Measurements from ENCODE around the gene SPIN2B. TPM values are rescaled to one million over a fixed set of nuclear protein-coding genes. Genes with fewer than 3 reads are reported as not detected.

SPIN2B gene
- total and polyA plus RNA-seq, 2 of the 8 experiments (the other 6 are each of a cell fraction or from before 2014, with no cell fraction given): 7.4 to 12.8 TPM

GRCh38 chrX:57070185-57070984 lies 51.0 kb downstream of the SPIN2B start:
- no peaks in the 10 kb centered on the region for H3K4me1 ChIP-seq (replicated peaks in 1 of 4; ENCODE audit: control insufficient read depth in 3 of 4, insufficient read depth in 4 of 4, low read length in 3 of 4)
- H4K91ac ChIP-seq (replicated peaks; ENCODE audit: insufficient read length, low read length): no peak overlapping the region
- FAIRE-seq: no peak
- H3K23me2 ChIP-seq (ENCODE audit: low read depth, low read length): no peaks in the 10 kb centered on the region
- 72% methylated on average over 2 of the region's 32 CpGs; no CpG with 5 or more reads in 1 of the 2 experiments for WGBS, 2 experiments (ENCODE audit: extremely low coverage in 1 of 2, insufficient coverage in 1 of 2, insufficient read length in 1 of 2, insufficient replicate concordance in 2 of 2, low coverage in 1 of 2, low lambda C conversion rate in 2 of 2, missing lambda C conversion rate in 1 of 2)
- H3K79me1 ChIP-seq (ENCODE audit: low read depth, low read length): no peaks in the 10 kb centered on the region
- no peaks in the 10 kb centered on the region for H3K9me3 ChIP-seq (ENCODE audit: insufficient read depth in 2 of 2, low read depth in 1 of 2, low read length in 1 of 2)
- H3K4me2 ChIP-seq (ENCODE audit: insufficient read depth in 1 of 2, low read depth in 2 of 2, low read length in 2 of 2): no peak overlapping the region
- no peak overlapping the region for H3K14ac ChIP-seq (ENCODE audit: insufficient read length)
- H3K79me2 ChIP-seq (ENCODE audit: control insufficient read depth in 1 of 2, insufficient read depth in 2 of 2, low read length in 2 of 2): no peaks in the 10 kb centered on the region
- no peak overlapping the region for H2BK20ac ChIP-seq (ENCODE audit: low read length)
- H3K36me3 ChIP-seq (ENCODE audit: control insufficient read depth in 2 of 4, insufficient read depth in 4 of 4, low read length in 3 of 4): no peaks in the 10 kb centered on the region
- no peak overlapping the region for H3K18ac ChIP-seq (ENCODE audit: extremely low read depth, low read length)
- no peak overlapping the region for H3K4me3 ChIP-seq (ENCODE audit: extremely low read depth in 1 of 4, insufficient read depth in 2 of 4, low read depth in 3 of 4, low read length in 4 of 4)
- POLR2A ChIA-PET (ENCODE audit: partially characterized antibody): interaction anchor here (1.5 kb wide), 1 partner anchor 10 kb away, joined by 3 read pairs; no protein-coding TSS in a partner anchor
- H4K5ac ChIP-seq (ENCODE audit: insufficient read length, low read depth, low read length): no peak overlapping the region
- TF ChIP-seq SIX5 (IDR thresholded peaks at IDR 0.05; ENCODE audit: low read depth, low read length) (no peak), TAF7 (optimal IDR thresholded peaks at IDR 0.05; ENCODE audit: borderline replicate concordance, low read depth, low read length) (no peak), JUN (IDR thresholded peaks at IDR 0.05; ENCODE audit: low read depth, low read length) (no peak), EP300 (IDR thresholded peaks at IDR 0.05; ENCODE audit: borderline replicate concordance in 1 of 2, low read depth in 2 of 2, low read length in 2 of 2) (no peak), KDM4A (IDR thresholded peaks at IDR 0.05; ENCODE audit: low read depth, low read length, severe bottlenecking) (no peak), POLR2AphosphoS5 (IDR thresholded peaks at IDR 0.05; ENCODE audit: low read depth, low read length) (no peak), USF2 (IDR thresholded peaks at IDR 0.05; ENCODE audit: low read length) (no peak), BRCA1 (IDR thresholded peaks at IDR 0.05; ENCODE audit: low read depth, low read length) (no peak)
- H2BK15ac ChIP-seq (ENCODE audit: low read length): no peak overlapping the region
- H3K56ac ChIP-seq (replicated peaks; ENCODE audit: insufficient read length, low read depth, low read length): no peak overlapping the region
- no peaks in the 10 kb centered on the region for H3K27me3 ChIP-seq (replicated peaks in 1 of 4; ENCODE audit: control insufficient read depth in 3 of 4, extremely low read depth in 1 of 4, insufficient read depth in 3 of 4, low read length in 3 of 4)
- no peak overlapping the region; the same call in 1 of the 2 replicates for H4K8ac ChIP-seq (ENCODE audit: extremely low read depth, insufficient read depth, low read length)
- no peak overlapping the region for H3K23ac ChIP-seq (ENCODE audit: insufficient read length)
- DNase-seq (ENCODE audit: low read depth in 1 of 2, low spot score in 2 of 2): no peak
- H3K4ac ChIP-seq (replicated peaks; ENCODE audit: insufficient read length, low read depth, low read length): no peak overlapping the region
- H2BK120ac ChIP-seq (replicated peaks; ENCODE audit: low read depth, low read length): no peak overlapping the region
- no peak overlapping the region for H2BK12ac ChIP-seq (ENCODE audit: low read depth, low read length)
- H3K9ac ChIP-seq (replicated peaks in 1 of 4; ENCODE audit: extremely low read depth in 1 of 4, low read depth in 3 of 4, low read length in 3 of 4): no peak overlapping the region
- CTCF ChIA-PET (ENCODE audit: partially characterized antibody): no interaction called here
- H2BK5ac ChIP-seq (ENCODE audit: low read depth, low read length): no peak overlapping the region
- no peak overlapping the region for H2AK5ac ChIP-seq (ENCODE audit: low read depth, low read length)
- H2AFZ ChIP-seq (ENCODE audit: low read length): no peak overlapping the region
- H3K27ac ChIP-seq (ENCODE audit: low read depth, low read length): no peak overlapping the region
- H4K20me1 ChIP-seq (replicated peaks in 1 of 2; ENCODE audit: control insufficient read depth in 1 of 2, insufficient read depth in 2 of 2, low read length in 2 of 2): no peaks in the 10 kb centered on the region
